Measurements from ENCODE around the gene ENGASE. TPM values are rescaled to one million over a fixed set of nuclear protein-coding genes. Genes with fewer than 3 reads are reported as not detected.

ENGASE gene
- total and polyA plus RNA-seq, 2 of the 4 experiments (the other 2 are of a cell fraction) = 3.9 to 12.1 TPM

DNA sequence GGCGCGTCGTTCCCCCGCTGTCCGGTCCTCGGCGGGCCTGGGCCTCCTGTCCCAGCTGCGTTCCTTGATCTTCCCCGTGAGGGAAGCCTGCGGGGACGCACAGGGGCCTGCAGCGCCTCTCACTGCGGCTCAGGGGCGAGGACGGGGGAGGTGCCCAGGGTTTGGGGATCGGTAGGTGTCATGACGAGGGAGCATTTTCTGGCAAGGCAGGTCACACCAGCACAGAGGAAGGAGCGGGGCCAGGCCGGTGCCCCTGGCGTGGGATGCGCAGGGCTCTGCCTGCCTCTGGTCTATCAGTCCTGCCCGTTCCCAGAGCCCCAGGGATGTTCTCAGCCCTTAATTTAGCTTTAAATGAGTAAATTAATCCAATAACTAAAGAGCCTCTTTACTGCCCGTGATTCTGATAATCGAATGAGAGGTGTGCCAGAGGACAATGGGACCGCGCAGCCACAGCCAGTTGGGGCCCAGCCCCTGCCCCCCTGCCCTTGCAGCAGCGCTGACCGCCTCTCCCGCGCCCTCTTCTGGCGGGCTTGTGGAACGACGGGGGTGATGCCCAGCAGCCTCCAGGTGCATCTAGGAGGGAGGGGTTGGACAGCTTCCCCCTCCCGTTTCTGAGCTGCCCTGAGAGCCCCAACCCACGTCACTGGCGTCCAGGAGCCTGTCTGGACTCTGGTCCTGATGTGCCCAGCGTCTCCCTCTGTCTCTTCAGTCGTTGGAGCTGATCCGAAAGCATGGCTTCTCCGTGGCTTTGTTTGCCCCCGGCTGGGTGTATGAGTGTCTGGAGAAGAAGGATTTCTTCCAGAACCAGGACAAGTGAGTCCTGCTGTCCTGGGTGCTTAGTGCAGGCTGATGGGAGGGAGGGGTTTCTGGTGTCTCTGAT lies 7.9 kb downstream of the ENGASE start:
- POLR2A ChIA-PET (ENCODE audit: unreplicated experiment) = no interaction called here
- CTCF ChIA-PET = interaction anchor here (0.9 to 1.4 kb wide), 6 partner anchors 9 to 64 kb away, joined by 3 to 5 read pairs (median 4); no protein-coding TSS in a partner anchor
- Histone ChIP-seq H3K9me1 (ENCODE audit: insufficient read depth, low read length) (no peaks in the 10 kb centered on the region), H2AK9ac (replicated peaks; ENCODE audit: low read depth, low read length, poor library complexity) (peak overlapping the region; percentile 68), H4K91ac (ENCODE audit: insufficient read depth, low read depth, low read length) (no peak overlapping the region), H2AK5ac (ENCODE audit: low read depth, low read length) (no peak overlapping the region), H2BK15ac (ENCODE audit: low read depth, low read length) (no peak overlapping the region), H3K56ac (ENCODE audit: extremely low read depth, insufficient read depth, low read length) (no peak overlapping the region), H3K36me3 (ENCODE audit: control insufficient read depth, insufficient read depth, low read length) (peaks cover 38% of the 10 kb centered on the region), H3K79me1 (ENCODE audit: low read depth in 1 of 2, low read length in 2 of 2) (no peaks in the 10 kb centered on the region), H4K8ac (ENCODE audit: low read depth in 2 of 2, low read length in 2 of 2) (no peak overlapping the region), H3K4me2 (ENCODE audit: low read depth, low read length) (no peak overlapping the region), H3K9me3 (ENCODE audit: control insufficient read depth, insufficient read depth, low read length) (no peaks in the 10 kb centered on the region), H3K14ac (replicated peaks; ENCODE audit: low read depth, low read length) (no peak overlapping the region), H4K20me1 (ENCODE audit: insufficient read depth, low read length) (0 out of 2 replicates have a peak, but pooled peaks cover 6% of the 10 kb centered on the region), H3K4me1 (ENCODE audit: control insufficient read depth, insufficient read depth, low read length) (no peaks in the 10 kb centered on the region), H3K23ac (ENCODE audit: low read depth, low read length) (no peak overlapping the region), H3K18ac (ENCODE audit: low read depth, low read length) (no peak overlapping the region), H3K4ac (ENCODE audit: low read depth, low read length) (no peak overlapping the region), H2BK5ac (ENCODE audit: low read depth, low read length, poor library complexity, severe bottlenecking) (no peak overlapping the region), H3K4me3 (ENCODE audit: insufficient read depth, low read depth, low read length) (no peak overlapping the region), H2BK20ac (ENCODE audit: low read depth, low read length) (no peak overlapping the region), H4K5ac (ENCODE audit: low read depth, low read length) (no peak overlapping the region), H3K9ac (ENCODE audit: low read depth, low read length) (no peak overlapping the region), H2AFZ (replicated peaks; ENCODE audit: low read length, poor library complexity) (no peak overlapping the region), H3K27ac (ENCODE audit: insufficient read depth, low read length) (no peak overlapping the region), H2BK120ac (ENCODE audit: low read depth, low read length) (no peak overlapping the region), H3K27me3 (ENCODE audit: control insufficient read depth, insufficient read depth, low read length) (no peaks in the 10 kb centered on the region)
- in situ Hi-C loops (cut with MboI; ENCODE audit: low sequenced_read_pairs) (loop anchor here (5.0 to 25.0 kb wide), 3 partner anchors 60 to 630 kb away; partner anchors contain the start of gene C1QTNF1), intact Hi-C loops (cut with micrococcal nuclease) (loop anchor here (1.0 kb wide), 2 partner anchors 36 to 63 kb away; no protein-coding TSS in a partner anchor), dilution Hi-C loops (cut with HindIII; ENCODE audit: low sequenced_read_pairs, unreplicated experiment) (no loop called here)
- TF ChIP-seq, protein P1, sequence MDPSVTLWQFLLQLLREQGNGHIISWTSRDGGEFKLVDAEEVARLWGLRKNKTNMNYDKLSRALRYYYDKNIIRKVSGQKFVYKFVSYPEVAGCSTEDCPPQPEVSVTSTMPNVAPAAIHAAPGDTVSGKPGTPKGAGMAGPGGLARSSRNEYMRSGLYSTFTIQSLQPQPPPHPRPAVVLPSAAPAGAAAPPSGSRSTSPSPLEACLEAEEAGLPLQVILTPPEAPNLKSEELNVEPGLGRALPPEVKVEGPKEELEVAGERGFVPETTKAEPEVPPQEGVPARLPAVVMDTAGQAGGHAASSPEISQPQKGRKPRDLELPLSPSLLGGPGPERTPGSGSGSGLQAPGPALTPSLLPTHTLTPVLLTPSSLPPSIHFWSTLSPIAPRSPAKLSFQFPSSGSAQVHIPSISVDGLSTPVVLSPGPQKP (IDR thresholded peaks at IDR 0.05; ENCODE audit: borderline replicate concordance, low read depth, low read length) = no peak
- TF ChIP-seq CTCF (conservative IDR thresholded peaks at IDR 0.05; ENCODE audit: low read depth, low read length) (peak; percentile 68), BHLHE40 (IDR thresholded peaks at IDR 0.05; ENCODE audit: low read depth, low read length) (no peak), MAFK (IDR thresholded peaks at IDR 0.05; ENCODE audit: low read depth, low read length) (no peak), RAD21 (IDR thresholded peaks at IDR 0.05; ENCODE audit: low read length) (peak; percentile 67), SMC3 (IDR thresholded peaks at IDR 0.05; ENCODE audit: low read depth, low read length) (peak; percentile 71), FOS (IDR thresholded peaks at IDR 0.05; ENCODE audit: low read depth, low read length) (no peak), POLR2A (IDR thresholded peaks at IDR 0.05; ENCODE audit: low read depth, low read length) (no peak), MAZ (IDR thresholded peaks at IDR 0.05; ENCODE audit: borderline replicate concordance, low read depth, low read length) (no peak; the same call in 1 of the 2 replicates), RFX5 (IDR thresholded peaks at IDR 0.05; ENCODE audit: low read depth, low read length) (no peak), RCOR1 (IDR thresholded peaks at IDR 0.05; ENCODE audit: insufficient replicate concordance, low read length) (no peak)
- ATAC-seq (ENCODE audit: low read depth) (peak; percentile 84), DNase-seq (peak; percentile 19)
- BruUV-seq (replicated peaks) = no TSS peak
- 87% methylated on average over 24 of the region's 41 CpGs; no CpG with 5 or more reads in 1 of the 2 experiments for WGBS, 2 experiments (ENCODE audit: extremely low coverage in 2 of 2, insufficient read length in 1 of 2)
